ENCODE results near the gene SVOP.

The SVOP gene

DNA sequence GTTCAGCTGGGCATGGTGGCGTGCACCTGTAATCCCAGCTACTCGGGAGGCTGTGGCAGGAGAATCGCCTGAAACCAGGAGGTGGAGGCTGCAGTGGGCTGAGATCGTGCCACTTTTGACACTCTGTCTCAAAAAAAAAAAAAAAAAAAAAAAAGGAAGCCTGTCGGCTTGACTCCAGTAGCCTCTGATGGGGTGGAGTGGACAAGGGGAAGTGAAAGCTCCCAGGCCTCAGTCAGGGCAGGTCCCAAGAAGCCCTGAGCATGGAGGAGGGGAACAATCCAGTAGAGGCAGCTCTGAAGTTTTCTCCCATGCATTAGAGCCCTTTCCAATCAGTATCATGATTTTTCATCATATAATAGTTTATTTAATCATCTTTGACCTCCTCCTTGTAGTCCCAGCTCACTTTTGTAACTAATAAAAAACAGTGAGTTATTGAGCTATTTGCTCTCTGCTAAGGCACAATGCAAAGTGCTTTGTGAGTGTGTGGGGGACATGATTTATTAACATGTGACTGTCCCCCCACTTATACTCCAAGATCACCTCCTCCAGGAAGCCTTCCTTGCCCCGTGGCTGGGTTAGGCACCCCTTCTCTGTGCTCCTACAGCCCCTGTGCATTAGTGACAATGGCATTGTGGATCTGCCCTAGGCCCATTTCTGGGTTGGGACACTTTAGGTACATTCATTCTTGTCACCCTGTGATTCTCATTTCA is 158.8 kb downstream of the SVOP start:
- TF ChIP-seq YY1 (IDR thresholded peaks at IDR 0.05; ENCODE audit: low read depth) (no peak), TEAD4 (IDR thresholded peaks at IDR 0.05) (no peak), NFIC (IDR thresholded peaks at IDR 0.05) (no peak), TAF1 (IDR thresholded peaks at IDR 0.05; ENCODE audit: low read depth) (no peak), CREB1 (IDR thresholded peaks at IDR 0.05; ENCODE audit: low read depth) (no peak), FOXM1 (IDR thresholded peaks at IDR 0.05; ENCODE audit: borderline replicate concordance, low read depth) (no peak), ZBTB7A (IDR thresholded peaks at IDR 0.05; ENCODE audit: low read depth) (no peak), EP300 (IDR thresholded peaks at IDR 0.05; ENCODE audit: borderline replicate concordance) (no peak), CEBPB (IDR thresholded peaks at IDR 0.05) (no peak), EGR1 (IDR thresholded peaks at IDR 0.05) (no peak), TCF12 (IDR thresholded peaks at IDR 0.05; ENCODE audit: low read depth) (no peak), RAD21 (IDR thresholded peaks at IDR 0.05; ENCODE audit: low read depth) (no peak)
- TF ChIP-seq, protein P1, sequence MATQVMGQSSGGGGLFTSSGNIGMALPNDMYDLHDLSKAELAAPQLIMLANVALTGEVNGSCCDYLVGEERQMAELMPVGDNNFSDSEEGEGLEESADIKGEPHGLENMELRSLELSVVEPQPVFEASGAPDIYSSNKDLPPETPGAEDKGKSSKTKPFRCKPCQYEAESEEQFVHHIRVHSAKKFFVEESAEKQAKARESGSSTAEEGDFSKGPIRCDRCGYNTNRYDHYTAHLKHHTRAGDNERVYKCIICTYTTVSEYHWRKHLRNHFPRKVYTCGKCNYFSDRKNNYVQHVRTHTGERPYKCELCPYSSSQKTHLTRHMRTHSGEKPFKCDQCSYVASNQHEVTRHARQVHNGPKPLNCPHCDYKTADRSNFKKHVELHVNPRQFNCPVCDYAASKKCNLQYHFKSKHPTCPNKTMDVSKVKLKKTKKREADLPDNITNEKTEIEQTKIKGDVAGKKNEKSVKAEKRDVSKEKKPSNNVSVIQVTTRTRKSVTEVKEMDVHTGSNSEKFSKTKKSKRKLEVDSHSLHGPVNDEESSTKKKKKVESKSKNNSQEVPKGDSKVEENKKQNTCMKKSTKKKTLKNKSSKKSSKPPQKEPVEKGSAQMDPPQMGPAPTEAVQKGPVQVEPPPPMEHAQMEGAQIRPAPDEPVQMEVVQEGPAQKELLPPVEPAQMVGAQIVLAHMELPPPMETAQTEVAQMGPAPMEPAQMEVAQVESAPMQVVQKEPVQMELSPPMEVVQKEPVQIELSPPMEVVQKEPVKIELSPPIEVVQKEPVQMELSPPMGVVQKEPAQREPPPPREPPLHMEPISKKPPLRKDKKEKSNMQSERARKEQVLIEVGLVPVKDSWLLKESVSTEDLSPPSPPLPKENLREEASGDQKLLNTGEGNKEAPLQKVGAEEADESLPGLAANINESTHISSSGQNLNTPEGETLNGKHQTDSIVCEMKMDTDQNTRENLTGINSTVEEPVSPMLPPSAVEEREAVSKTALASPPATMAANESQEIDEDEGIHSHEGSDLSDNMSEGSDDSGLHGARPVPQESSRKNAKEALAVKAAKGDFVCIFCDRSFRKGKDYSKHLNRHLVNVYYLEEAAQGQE (IDR thresholded peaks at IDR 0.05; ENCODE audit: low read depth) = no peak
- TF ChIP-seq, protein P2, sequence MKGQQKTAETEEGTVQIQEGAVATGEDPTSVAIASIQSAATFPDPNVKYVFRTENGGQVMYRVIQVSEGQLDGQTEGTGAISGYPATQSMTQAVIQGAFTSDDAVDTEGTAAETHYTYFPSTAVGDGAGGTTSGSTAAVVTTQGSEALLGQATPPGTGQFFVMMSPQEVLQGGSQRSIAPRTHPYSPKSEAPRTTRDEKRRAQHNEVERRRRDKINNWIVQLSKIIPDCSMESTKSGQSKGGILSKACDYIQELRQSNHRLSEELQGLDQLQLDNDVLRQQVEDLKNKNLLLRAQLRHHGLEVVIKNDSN (IDR thresholded peaks at IDR 0.05) = no peak
- TF ChIP-seq, protein P3, sequence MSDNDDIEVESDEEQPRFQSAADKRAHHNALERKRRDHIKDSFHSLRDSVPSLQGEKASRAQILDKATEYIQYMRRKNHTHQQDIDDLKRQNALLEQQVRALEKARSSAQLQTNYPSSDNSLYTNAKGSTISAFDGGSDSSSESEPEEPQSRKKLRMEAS (IDR thresholded peaks at IDR 0.05) = no peak

DNA sequence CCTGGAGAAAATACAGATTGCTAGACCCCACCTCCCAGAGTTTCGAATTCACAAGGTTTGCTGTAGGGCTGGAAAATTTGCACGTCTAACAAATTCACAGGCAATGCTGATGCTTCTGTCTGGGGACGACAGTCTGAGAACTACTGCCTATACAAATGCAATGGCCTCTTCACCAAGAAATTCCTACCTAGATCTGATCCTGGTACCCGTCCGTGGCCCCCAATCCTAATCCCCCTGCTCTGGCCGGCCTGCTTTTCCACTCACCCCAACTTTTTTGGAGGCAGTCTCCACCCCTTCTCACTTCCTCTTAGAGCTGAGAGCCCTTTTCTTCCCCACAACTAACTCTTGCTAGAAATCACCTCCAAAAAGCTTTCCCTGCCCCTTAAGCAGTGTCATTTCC is 160.4 kb downstream of the SVOP start:
- TF ChIP-seq ZBTB7A (IDR thresholded peaks at IDR 0.05; ENCODE audit: low read depth) (no peak), RAD21 (IDR thresholded peaks at IDR 0.05; ENCODE audit: low read depth) (no peak), EP300 (IDR thresholded peaks at IDR 0.05; ENCODE audit: borderline replicate concordance) (no peak), CEBPB (IDR thresholded peaks at IDR 0.05) (no peak), TEAD4 (IDR thresholded peaks at IDR 0.05) (no peak), FOXM1 (IDR thresholded peaks at IDR 0.05; ENCODE audit: borderline replicate concordance, low read depth) (no peak), TCF12 (IDR thresholded peaks at IDR 0.05; ENCODE audit: low read depth) (no peak), NFIC (IDR thresholded peaks at IDR 0.05) (no peak), CREB1 (IDR thresholded peaks at IDR 0.05; ENCODE audit: low read depth) (no peak), YY1 (IDR thresholded peaks at IDR 0.05; ENCODE audit: low read depth) (no peak), EGR1 (IDR thresholded peaks at IDR 0.05) (no peak), TAF1 (IDR thresholded peaks at IDR 0.05; ENCODE audit: low read depth) (no peak)
- TF ChIP-seq, protein P1 (IDR thresholded peaks at IDR 0.05; ENCODE audit: low read depth) = no peak
- TF ChIP-seq, protein P3 (IDR thresholded peaks at IDR 0.05) = no peak
- TF ChIP-seq, protein P2 (IDR thresholded peaks at IDR 0.05) = no peak

DNA sequence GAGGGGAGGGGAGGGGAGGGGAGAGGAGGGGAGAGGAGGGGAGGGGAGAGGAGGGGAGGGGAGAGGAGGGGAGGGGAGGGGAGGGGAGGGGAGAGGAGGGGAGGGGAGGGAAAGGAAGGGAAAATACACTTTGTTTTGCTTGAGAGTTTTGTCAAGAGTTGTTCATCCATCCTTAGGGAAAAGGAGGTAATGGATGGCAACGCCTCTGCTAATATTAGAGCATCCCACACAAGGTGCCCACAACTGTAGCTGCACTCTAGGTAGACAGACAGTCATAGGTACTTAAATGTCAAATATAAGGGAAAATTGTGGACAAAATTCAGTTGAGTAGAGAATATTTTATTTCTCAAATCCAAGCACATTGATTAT is 161.0 kb downstream of the SVOP start:
- TF ChIP-seq, protein P1 (IDR thresholded peaks at IDR 0.05; ENCODE audit: low read depth) = no peak
- TF ChIP-seq CREB1 (IDR thresholded peaks at IDR 0.05; ENCODE audit: low read depth) (no peak), TEAD4 (IDR thresholded peaks at IDR 0.05) (no peak), FOXM1 (IDR thresholded peaks at IDR 0.05; ENCODE audit: borderline replicate concordance, low read depth) (no peak), NFIC (IDR thresholded peaks at IDR 0.05) (no peak), ZBTB7A (IDR thresholded peaks at IDR 0.05; ENCODE audit: low read depth) (no peak), TAF1 (IDR thresholded peaks at IDR 0.05; ENCODE audit: low read depth) (no peak), EGR1 (IDR thresholded peaks at IDR 0.05) (no peak), TCF12 (IDR thresholded peaks at IDR 0.05; ENCODE audit: low read depth) (no peak), CEBPB (IDR thresholded peaks at IDR 0.05) (no peak), RAD21 (IDR thresholded peaks at IDR 0.05; ENCODE audit: low read depth) (no peak)
- TF ChIP-seq, protein P3 (IDR thresholded peaks at IDR 0.05) = no peak

Measured in Ishikawa (cell line).